Neutrophil (primary cell): ENCODE data around the gene KIF1A.

Experiments
- H3K27ac ChIP-seq: fragments of 200-600 bp; sonication (generic); 2 replicates; pipeline ENCODE4 v1.5.1; 2016; ENCODE audit warnings: mild to moderate bottlenecking, moderate library complexity
- H3K27me3 ChIP-seq: fragments of 200-600 bp; sonication (generic); 2 replicates; pipeline ENCODE4 v1.6.0; 2016; ENCODE audit warnings: mild to moderate bottlenecking
- H3K36me3 ChIP-seq: fragments of 200-600 bp; sonication (generic); 2 replicates; pipeline ENCODE4 v1.5.1; 2017
- H3K4me1 ChIP-seq, 2 experiments: fragments of 200-600 bp in 1 of 2; sonication (generic) in 1 of 2; 1 replicate in 1 of 2; 2 replicates in 1 of 2; pipeline versions ENCODE4 v1.5.1 to v1.6.1; 2013 to 2016; ENCODE audit warnings: low read depth in 1 of 2, low read length in 1 of 2, mild to moderate bottlenecking in 1 of 2, moderate library complexity in 1 of 2; ENCODE audit not compliant: control insufficient read depth in 1 of 2, insufficient read depth in 1 of 2
- H3K4me3 ChIP-seq, 2 experiments: fragments of 200-600 bp in 1 of 2; sonication (generic) in 1 of 2; 1 replicate in 1 of 2; 2 replicates in 1 of 2; pipeline ENCODE4 v1.5.1; 2013 to 2016; ENCODE audit warnings: low read depth in 1 of 2, low read length in 1 of 2, mild to moderate bottlenecking in 1 of 2, moderate library complexity in 1 of 2
- H3K9me3 ChIP-seq: fragments of 200-600 bp; sonication (generic); 2 replicates; pipeline ENCODE4 v1.5.1; 2016
- CTCF ChIP-seq: fragments of 200-600 bp; sonication (generic); IDR thresholded peaks from 2 replicates; pipeline ENCODE4 v1.5.1; 2016; ENCODE audit warnings: antibody characterized with exemption

Gene KIF1A

GRCh38 chr2:240714747-240715725 is 105.0 kb downstream of the KIF1A start:
- no peak overlapping the region for H3K27ac ChIP-seq
- no peak overlapping the region for H3K4me3 ChIP-seq
- H3K36me3 ChIP-seq = no peaks in the 10 kb centered on the region
- TF ChIP-seq CTCF = no peak
- no peaks in the 10 kb centered on the region for H3K9me3 ChIP-seq
- H3K4me1 ChIP-seq = no peaks in the 10 kb centered on the region
- H3K27me3 ChIP-seq = no peaks in the 10 kb centered on the region

DNA sequence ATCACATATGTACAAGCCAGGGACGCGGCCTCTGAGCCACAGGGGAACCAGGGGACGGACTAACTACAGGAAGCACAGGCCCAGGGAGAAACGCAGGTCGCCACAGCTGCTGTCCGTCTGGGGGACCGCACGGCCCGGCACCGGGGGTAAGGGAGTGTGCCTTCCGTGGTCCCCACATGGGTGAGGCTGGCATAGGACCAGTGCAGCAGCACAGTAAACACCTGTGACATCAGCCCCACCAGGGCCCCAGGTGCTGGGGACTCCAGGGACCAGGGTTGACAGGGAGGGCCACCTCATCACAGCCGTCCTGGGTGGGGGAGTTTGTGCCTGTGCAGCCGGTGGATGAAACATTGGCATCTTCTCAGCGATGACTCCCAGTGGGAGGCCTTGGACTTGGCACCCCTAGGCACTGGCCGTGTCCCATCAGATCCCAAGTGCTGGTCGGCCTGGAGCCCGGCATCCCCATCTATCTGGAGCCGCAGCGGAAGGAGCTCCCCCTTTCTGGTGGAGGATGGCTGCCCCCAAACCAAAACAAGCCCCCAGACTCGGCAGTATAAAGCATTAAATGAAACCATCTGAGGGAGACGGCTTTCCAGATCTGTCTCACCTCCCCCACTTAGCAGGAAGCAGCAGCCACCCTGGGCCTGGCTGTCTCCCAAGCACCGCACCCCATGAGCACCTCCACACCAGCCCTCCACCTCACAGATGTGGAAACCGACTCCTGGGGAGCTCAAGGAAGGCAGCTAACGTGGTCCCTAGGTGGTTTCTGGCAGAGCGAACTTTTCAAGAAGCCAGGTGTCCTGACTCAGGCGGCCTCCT is 105.9 kb downstream of the KIF1A start:
- Histone ChIP-seq H3K27ac (no peak overlapping the region), H3K27me3 (no peaks in the 10 kb centered on the region), H3K4me3 (no peak overlapping the region), H3K9me3 (no peaks in the 10 kb centered on the region), H3K36me3 (no peaks in the 10 kb centered on the region), H3K4me1 (no peaks in the 10 kb centered on the region)
- no peak for TF ChIP-seq CTCF

GRCh38 chr2:240713071-240713927 is 106.7 kb downstream of the KIF1A start:
- Histone ChIP-seq H3K27me3 (no peaks in the 10 kb centered on the region), H3K4me1 (no peaks in the 10 kb centered on the region), H3K36me3 (no peaks in the 10 kb centered on the region), H3K4me3 (no peak overlapping the region), H3K27ac (no peak overlapping the region), H3K9me3 (no peaks in the 10 kb centered on the region)
- TF ChIP-seq CTCF = no peak

DNA sequence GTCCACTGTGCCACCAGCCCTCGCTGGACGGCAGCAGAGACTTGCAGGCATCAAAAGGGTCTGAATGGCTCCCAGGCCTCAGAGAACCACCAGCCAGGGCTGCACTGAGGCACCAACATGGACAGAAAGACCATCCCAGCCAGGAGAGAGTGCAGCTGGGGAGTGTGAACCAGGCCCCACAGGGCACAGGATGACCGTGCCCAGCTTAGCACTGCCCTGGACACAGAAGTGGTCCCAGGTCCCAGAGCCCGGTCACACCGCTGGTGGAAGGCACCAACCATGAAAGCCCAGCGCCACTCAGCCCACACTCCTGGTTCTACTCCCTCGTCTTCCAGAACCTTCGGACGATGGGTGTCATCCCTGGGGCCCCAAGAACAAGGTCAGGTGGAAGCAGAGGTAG is 107.9 kb downstream of the KIF1A start:
- no peaks in the 10 kb centered on the region for H3K27me3 ChIP-seq

More for the DNA sequence above, 107.9 kb downstream of the KIF1A start:
- Histone ChIP-seq H3K4me1 (no peaks in the 10 kb centered on the region), H3K27ac (no peak overlapping the region), H3K4me3 (no peak overlapping the region), H3K36me3 (no peaks in the 10 kb centered on the region), H3K9me3 (no peaks in the 10 kb centered on the region)
- no peak for TF ChIP-seq CTCF
